HEK293 (cell line): ENCODE measurements around the gene OPALIN.

ENCODE experiments used
- ZNF155 ChIP-seq: fragments of 450-650 bp; formaldehyde crosslinking; IDR thresholded peaks from 2 replicates; pipeline ENCODE4 v1.5.1; 2016; ENCODE audit warnings: missing biosample characterization, missing genetic modification characterization
- ZNF571 ChIP-seq: fragments of 450-650 bp; formaldehyde crosslinking; IDR thresholded peaks from 2 replicates; pipeline ENCODE4 v1.5.0; 2017; ENCODE audit warnings: missing biosample characterization, missing genetic modification characterization
- ZNF580 ChIP-seq: fragments of 450-650 bp; formaldehyde crosslinking; IDR thresholded peaks from 2 replicates; pipeline ENCODE4 v1.5.1; 2016; ENCODE audit warnings: missing biosample characterization, missing genetic modification characterization
- ZNF777 ChIP-seq: fragments of 450-650 bp; formaldehyde crosslinking; IDR thresholded peaks from 2 replicates; pipeline ENCODE4 v1.5.1; 2017; ENCODE audit warnings: missing biosample characterization, missing genetic modification characterization, borderline replicate concordance

GRCh38 chr10:96380821-96381220, 22.0 kb upstream of the OPALIN start:
- TF ChIP-seq ZNF777 (tag by site-specific recombination) (no peak), ZNF580 (tag by site-specific recombination) (no peak), ZNF155 (tag by site-specific recombination) (no peak), ZNF571 (tag by site-specific recombination) (no peak)
